NT2/D1 (cell line): ENCODE results near the gene TECTA.

Source experiments
- DNase-seq: peaks from one replicate; pipeline ENCODE4 v3.0.0-alpha.2; 2011; ENCODE audit warnings: low read depth, low spot score
- H3K27me3 ChIP-seq: 2 replicates; pipeline ENCODE4 v1.6.0; 2011; ENCODE audit warnings: mild to moderate bottlenecking; ENCODE audit not compliant: insufficient read length, insufficient read depth
- H3K36me3 ChIP-seq: 2 replicates; pipeline ENCODE4 v1.6.1; 2011; ENCODE audit warnings: mild to moderate bottlenecking, low read length, mixed read lengths; ENCODE audit not compliant: insufficient read depth, insufficient read length
- H3K4me1 ChIP-seq: 2 replicates; pipeline ENCODE4 v1.5.1; 2011; ENCODE audit not compliant: insufficient read depth, insufficient read length
- H3K4me3 ChIP-seq: 2 replicates; pipeline ENCODE4 v1.5.1; 2011; ENCODE audit warnings: low read depth; ENCODE audit not compliant: insufficient read length
- H3K9ac ChIP-seq: 2 replicates; pipeline ENCODE4 v1.6.0; 2011; ENCODE audit warnings: low read depth; ENCODE audit not compliant: insufficient read length
- H3K9me3 ChIP-seq: 2 replicates; pipeline ENCODE4 v1.5.1; 2011; ENCODE audit warnings: mild to moderate bottlenecking, low read length; ENCODE audit not compliant: insufficient read depth
- SUZ12 ChIP-seq: IDR thresholded peaks from 2 replicates; pipeline ENCODE4 v1.6.1; 2011; ENCODE audit not compliant: insufficient read length, insufficient read depth; ENCODE audit errors: extremely low read depth
- YY1 ChIP-seq: IDR thresholded peaks from 2 replicates; pipeline ENCODE4 v1.6.1; 2011; ENCODE audit not compliant: insufficient read length, insufficient read depth
- ZNF274 ChIP-seq: IDR thresholded peaks from 2 replicates; pipeline ENCODE4 v1.6.1; 2011; ENCODE audit warnings: mild to moderate bottlenecking, low read depth, low read length

Gene TECTA

DNA sequence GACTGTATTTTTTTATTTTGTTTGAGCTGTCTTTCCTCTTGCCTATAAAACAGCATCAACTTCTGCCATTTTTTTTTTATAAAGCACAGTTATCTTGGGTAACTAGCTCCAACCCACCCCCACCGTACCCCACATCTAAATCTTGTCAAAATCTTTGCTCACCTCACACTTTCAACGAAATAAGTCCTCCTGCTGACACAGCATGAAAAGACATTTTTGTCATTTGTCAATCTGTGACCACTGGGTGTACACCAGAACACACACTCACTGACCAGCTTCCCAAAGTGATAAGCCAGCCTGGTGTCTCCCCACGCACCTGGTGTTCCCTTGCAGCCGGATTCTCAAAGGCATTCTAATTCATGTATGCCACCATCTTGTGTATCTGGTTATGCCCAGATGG, 1.7 kb upstream of the TECTA start:
- Histone ChIP-seq H3K4me3 (no peak overlapping the region), H3K9ac (no peak overlapping the region), H3K9me3 (no peaks in the 10 kb centered on the region), H3K27me3 (no peaks in the 10 kb centered on the region), H3K36me3 (no peaks in the 10 kb centered on the region), H3K4me1 (no peaks in the 10 kb centered on the region)
- DNase-seq: no peak
- no peak for TF ChIP-seq SUZ12
- no peak for TF ChIP-seq ZNF274
- no peak for TF ChIP-seq YY1

DNA sequence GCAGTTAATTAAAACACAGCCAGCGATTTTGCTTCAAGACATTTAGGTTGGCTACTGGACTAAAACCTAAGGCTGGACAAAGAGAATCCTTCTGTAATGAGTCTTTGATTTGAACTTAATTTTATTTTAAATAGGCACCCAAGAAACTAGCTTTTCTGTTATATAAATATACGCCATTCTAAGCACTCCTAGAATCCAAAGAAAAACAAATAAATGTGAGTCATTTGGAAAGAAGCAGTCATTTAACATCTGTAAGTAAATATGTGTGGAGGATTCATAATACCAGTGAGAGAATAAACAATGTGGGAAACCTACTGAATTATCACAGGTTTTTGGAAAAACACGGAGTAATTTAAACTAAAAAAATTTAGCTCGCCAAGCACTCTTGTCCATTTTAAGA, 1.2 kb upstream of the TECTA start:
- no peak overlapping the region for H3K4me3 ChIP-seq
- TF ChIP-seq SUZ12: no peak
- TF ChIP-seq ZNF274: no peak
- no peak for TF ChIP-seq YY1
- no peaks in the 10 kb centered on the region for H3K27me3 ChIP-seq

DNA sequence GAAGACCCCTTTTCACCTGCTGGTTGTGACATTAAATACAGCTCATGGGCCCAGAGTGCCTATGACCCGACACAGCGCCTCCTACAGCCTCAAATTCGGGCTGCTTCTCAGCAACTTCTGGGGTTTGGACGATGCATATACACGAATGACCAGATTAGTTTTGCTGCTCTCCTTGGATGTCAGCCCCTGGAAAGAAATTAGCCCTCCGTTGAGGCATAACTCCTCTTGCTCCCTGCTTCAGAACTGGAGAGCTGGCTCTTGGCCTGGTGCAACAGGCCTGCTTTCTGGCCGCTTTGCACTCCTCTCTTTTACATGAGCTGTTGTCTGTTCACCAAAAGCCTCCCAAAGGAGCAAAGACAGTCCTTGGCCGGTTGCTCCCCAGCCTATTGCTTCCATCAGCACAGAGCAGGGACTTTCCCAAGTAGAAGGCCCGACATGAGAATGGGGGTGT, 3.3 kb downstream of the TECTA start:
- H3K9me3 ChIP-seq: no peaks in the 10 kb centered on the region
- no peak overlapping the region for H3K9ac ChIP-seq
- H3K27me3 ChIP-seq: no peaks in the 10 kb centered on the region
- H3K4me3 ChIP-seq: no peak overlapping the region
- TF ChIP-seq SUZ12 (no peak), YY1 (no peak)
- H3K4me1 ChIP-seq: no peaks in the 10 kb centered on the region
- DNase-seq: no peak
- no peaks in the 10 kb centered on the region for H3K36me3 ChIP-seq

More for the DNA sequence above, 1.2 kb upstream of the TECTA start:
- no peaks in the 10 kb centered on the region for H3K36me3 ChIP-seq
- no peak overlapping the region for H3K9ac ChIP-seq
- H3K9me3 ChIP-seq: no peaks in the 10 kb centered on the region
- H3K4me1 ChIP-seq: no peaks in the 10 kb centered on the region
- no peak for DNase-seq

GRCh38 chr11:121105063-121105480, 4.0 kb downstream of the TECTA start:
- TF ChIP-seq ZNF274 (no peak), YY1 (no peak), SUZ12 (no peak)
- Histone ChIP-seq H3K4me1 (no peaks in the 10 kb centered on the region), H3K9ac (no peak overlapping the region), H3K36me3 (no peaks in the 10 kb centered on the region), H3K9me3 (no peaks in the 10 kb centered on the region), H3K4me3 (no peak overlapping the region), H3K27me3 (no peaks in the 10 kb centered on the region)
- DNase-seq: no peak

DNA sequence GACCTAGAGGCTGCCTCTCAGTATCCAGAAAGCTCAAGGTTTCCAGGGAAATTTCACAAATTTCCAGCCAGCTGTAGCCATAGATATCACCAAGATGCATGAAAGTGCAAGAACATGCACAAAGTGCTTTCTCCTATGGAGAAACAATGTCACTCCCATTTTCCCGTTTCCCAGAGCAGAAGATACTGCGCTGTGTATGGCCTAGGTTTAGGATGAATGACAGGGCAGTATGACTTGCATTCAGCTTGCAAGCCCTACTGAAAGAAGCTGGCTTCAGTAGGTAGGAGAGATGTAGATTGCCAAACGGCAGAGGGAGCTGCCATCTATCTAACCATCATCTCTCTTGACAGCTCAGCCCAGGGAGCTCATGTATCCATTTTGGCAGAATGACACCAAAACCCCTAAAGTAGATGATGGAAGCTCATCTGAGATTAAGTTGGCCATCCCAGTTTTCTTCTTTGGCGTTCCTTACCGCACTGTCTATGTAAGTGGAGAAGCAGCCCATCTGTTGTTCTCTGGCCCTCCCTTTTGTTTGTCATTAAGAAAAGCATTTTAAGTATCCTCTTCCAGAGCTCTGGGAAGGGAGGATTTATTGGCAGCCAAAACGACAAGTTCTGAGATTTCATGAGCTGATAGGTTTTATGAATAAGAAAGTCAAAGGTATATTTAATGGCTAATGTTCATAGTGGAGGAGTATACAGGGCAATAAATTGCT, 4.6 kb downstream of the TECTA start:
- Histone ChIP-seq H3K27me3 (no peaks in the 10 kb centered on the region), H3K4me3 (no peak overlapping the region), H3K4me1 (no peaks in the 10 kb centered on the region), H3K36me3 (no peaks in the 10 kb centered on the region), H3K9ac (no peak overlapping the region), H3K9me3 (no peaks in the 10 kb centered on the region)
- TF ChIP-seq YY1: no peak
- no peak for TF ChIP-seq ZNF274
- TF ChIP-seq SUZ12: no peak
- DNase-seq: no peak

- no peaks in the 10 kb centered on the region for H3K4me1 ChIP-seq
- H3K9me3 ChIP-seq: no peaks in the 10 kb centered on the region
- no peak overlapping the region for H3K9ac ChIP-seq
- no peaks in the 10 kb centered on the region for H3K36me3 ChIP-seq
- peaks cover 3% of the 10 kb centered on the region for H3K27me3 ChIP-seq
- TF ChIP-seq YY1 (no peak), SUZ12 (no peak), ZNF274 (no peak)
- no peak for DNase-seq
- H3K4me3 ChIP-seq: no peak overlapping the region
Observed at GRCh38 chr11:121106812-121107211, 5.8 kb downstream of the TECTA start.

DNA sequence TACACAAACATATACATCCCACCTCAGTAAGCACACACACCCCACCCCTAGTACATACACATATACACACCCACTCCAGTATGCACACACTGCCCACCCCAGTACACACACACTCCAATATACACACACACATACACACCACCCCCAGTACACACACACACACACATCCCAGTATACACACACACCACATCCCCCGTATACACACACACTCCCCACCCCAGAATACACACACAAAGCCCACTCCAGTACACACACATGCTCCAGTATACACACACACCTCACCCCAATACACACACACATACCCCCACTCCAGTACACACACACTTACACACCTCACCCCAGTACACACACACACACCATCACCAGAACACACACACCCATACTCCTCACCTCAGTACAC, 7.4 kb downstream of the TECTA start:
- Histone ChIP-seq H3K36me3 (no peaks in the 10 kb centered on the region), H3K9ac (no peak overlapping the region), H3K27me3 (peaks cover 4% of the 10 kb centered on the region), H3K4me3 (no peak overlapping the region), H3K4me1 (peaks cover 3% of the 10 kb centered on the region), H3K9me3 (no peaks in the 10 kb centered on the region)
- DNase-seq: no peak
- TF ChIP-seq YY1 (no peak), ZNF274 (no peak), SUZ12 (no peak)
